SU-DHL-6 (cell line): Measurements from ENCODE around the gene B4GALNT4.

Experiments used
- CTCF ChIP-seq: fragments of 200-600 bp; sonication (generic); IDR thresholded peaks from one replicate; pipeline ENCODE4 v1.5.1; 2017; ENCODE audit warnings: antibody characterized with exemption, mild to moderate bottlenecking, low read length, moderate library complexity; ENCODE audit not compliant: insufficient read depth, poor library complexity, severe bottlenecking
- EZH2phosphoT487 ChIP-seq: fragments of 200-600 bp; sonication (generic), shearing (Covaris generic); conservative IDR thresholded peaks from 2 replicates; pipeline ENCODE4 v1.6.1; 2018; ENCODE audit warnings: mild to moderate bottlenecking, antibody characterized with exemption, low read length, moderate library complexity, mixed read lengths

- no peak for TF ChIP-seq CTCF
- no peak for TF ChIP-seq EZH2phosphoT487
These were observed 57.6 kb downstream of the B4GALNT4 start for GRCh38 chr11:426851-427250.
